Left ventricle myocardium inferior (tissue), 1 donor: ENCODE data around the gene SLC27A3. TPM values are rescaled to one million over a fixed set of nuclear protein-coding genes. Genes with fewer than 3 reads are reported as not detected.

Experiments used
- DNase-seq: peaks from one replicate; pipeline ENCODE4 v3.0.0-alpha.2; 2020
- H3K27ac ChIP-seq: fragments of 200-600 bp; replicated peaks from 2 replicates; pipeline ENCODE4 v1.8.0; 2021
- H3K27me3 ChIP-seq: fragments of 200-600 bp; 2 replicates; pipeline ENCODE4 v1.8.0; 2021; ENCODE audit warnings: low read depth
- H3K36me3 ChIP-seq: fragments of 200-600 bp; 2 replicates; pipeline ENCODE4 v1.8.0; 2021
- H3K4me1 ChIP-seq: fragments of 200-600 bp; 2 replicates; pipeline ENCODE4 v1.8.0; 2021
- H3K4me3 ChIP-seq: fragments of 200-600 bp; 2 replicates; pipeline ENCODE4 v1.8.0; 2021; ENCODE audit warnings: mild to moderate bottlenecking, moderate library complexity
- H3K9me3 ChIP-seq: fragments of 200-600 bp; replicated peaks from 2 replicates; pipeline ENCODE4 v1.8.0; 2021
- intact Hi-C: fragments of 100-400 bp; cut with micrococcal nuclease; formaldehyde crosslinking; loops from one replicate; pipeline ENCODE4 v1.11.0; 2022
- total RNA-seq: library from RNA; stranded (reverse); fragmentation: NEBNext Ultra II Directional; extraction: Animal tissue kit (Norgen Biotek cat#: 25700); gene quantifications from one replicate; pipeline ENCODE4 v1.2.1, GENCODE V29; 2021
- TF ChIP-seq, protein P1 (sequence below): fragments of 200-600 bp; IDR thresholded peaks from 2 replicates; pipeline ENCODE4 v1.8.0; 2021; ENCODE audit warnings: antibody characterized with exemption, mild to moderate bottlenecking, borderline replicate concordance
- donor health status: DM: no; HTN: yes; CAD: no; lungs with severe emphysema.

Gene SLC27A3
- total RNA-seq, 1 donor from 2014 or later: 10.5 TPM

DNA sequence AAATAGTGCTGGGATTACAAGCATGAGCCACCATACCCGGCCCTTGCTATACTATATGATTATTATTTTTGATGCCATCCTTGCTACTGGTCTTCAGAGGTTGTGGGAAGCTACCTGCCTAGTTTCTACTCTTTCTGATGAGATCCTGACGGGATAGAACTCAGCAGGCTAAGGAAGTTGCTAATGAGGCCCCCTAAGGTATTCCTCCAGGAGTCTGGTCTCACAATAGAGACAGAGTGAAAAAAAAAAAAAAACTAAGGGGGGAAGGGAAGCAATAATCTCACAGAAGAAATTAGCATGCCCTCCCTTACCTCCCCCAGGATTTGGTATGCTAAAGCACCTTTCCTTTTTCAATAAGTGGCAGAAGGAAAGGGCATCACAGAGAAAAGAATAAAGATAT, 29.8 kb upstream of the SLC27A3 start:
- H3K9me3 ChIP-seq: no peaks in the 10 kb centered on the region
- no peak for DNase-seq
- TF ChIP-seq, protein P1, sequence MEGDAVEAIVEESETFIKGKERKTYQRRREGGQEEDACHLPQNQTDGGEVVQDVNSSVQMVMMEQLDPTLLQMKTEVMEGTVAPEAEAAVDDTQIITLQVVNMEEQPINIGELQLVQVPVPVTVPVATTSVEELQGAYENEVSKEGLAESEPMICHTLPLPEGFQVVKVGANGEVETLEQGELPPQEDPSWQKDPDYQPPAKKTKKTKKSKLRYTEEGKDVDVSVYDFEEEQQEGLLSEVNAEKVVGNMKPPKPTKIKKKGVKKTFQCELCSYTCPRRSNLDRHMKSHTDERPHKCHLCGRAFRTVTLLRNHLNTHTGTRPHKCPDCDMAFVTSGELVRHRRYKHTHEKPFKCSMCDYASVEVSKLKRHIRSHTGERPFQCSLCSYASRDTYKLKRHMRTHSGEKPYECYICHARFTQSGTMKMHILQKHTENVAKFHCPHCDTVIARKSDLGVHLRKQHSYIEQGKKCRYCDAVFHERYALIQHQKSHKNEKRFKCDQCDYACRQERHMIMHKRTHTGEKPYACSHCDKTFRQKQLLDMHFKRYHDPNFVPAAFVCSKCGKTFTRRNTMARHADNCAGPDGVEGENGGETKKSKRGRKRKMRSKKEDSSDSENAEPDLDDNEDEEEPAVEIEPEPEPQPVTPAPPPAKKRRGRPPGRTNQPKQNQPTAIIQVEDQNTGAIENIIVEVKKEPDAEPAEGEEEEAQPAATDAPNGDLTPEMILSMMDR: no peak
- peaks cover 49% of the 10 kb centered on the region for H3K4me1 ChIP-seq
- intact Hi-C loops: loop anchor here (5.0 kb wide), 1 partner anchor 68 kb away; the partner anchor contains the start of gene NPR1
- no peak overlapping the region for H3K4me3 ChIP-seq
- peaks cover 65% of the 10 kb centered on the region for H3K36me3 ChIP-seq
- H3K27ac ChIP-seq: no peak overlapping the region
- H3K27me3 ChIP-seq: no peaks in the 10 kb centered on the region

DNA sequence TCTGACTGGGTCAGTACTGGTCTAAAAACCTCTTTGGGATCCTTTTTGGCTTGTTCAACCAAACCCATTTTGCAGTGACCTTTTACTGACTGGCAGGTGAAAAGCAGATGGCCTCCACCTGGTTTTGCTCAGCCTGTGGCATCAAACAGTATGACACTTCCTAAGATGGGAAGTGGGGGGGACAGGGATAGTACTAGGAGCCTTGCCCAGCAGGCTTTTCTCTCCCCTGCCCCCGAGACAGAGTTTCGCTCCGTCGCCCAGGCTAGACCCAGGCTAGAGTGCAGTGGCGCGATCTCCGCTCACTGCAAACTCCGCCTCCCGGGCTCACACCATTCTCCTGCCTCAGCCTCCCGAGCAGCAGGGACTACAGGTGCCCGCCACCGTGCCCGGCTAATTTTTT, 29.0 kb upstream of the SLC27A3 start:
- peaks cover 57% of the 10 kb centered on the region for H3K4me1 ChIP-seq
- intact Hi-C loops: loop anchor here (5.0 kb wide), 1 partner anchor 69 kb away; the partner anchor contains the start of gene NPR1
- H3K36me3 ChIP-seq: peaks cover 61% of the 10 kb centered on the region

DNA sequence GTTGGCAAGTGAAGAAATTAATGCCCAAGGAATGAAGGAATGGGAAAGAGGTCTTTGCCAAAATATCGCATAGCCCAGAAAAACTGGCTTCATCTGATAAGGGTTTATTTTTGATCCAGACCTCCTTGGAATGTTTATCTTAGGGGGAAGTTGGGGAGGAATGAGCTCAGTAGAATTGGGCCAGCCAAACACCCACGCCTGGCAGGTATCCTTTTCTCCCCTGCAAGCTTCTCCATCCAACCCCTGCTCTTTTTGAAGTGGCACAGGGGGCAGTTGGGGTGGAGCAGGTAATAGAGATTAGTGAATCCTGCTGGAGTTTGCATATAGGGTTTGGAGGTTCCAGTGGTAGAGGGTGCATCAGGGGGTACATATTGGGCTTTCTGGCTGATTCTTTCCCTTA, 26.3 kb upstream of the SLC27A3 start:
- TF ChIP-seq, protein P1: no peak
- intact Hi-C loops: loop anchor here (5.0 kb wide), 1 partner anchor 72 kb away; the partner anchor contains the start of gene NPR1
- Histone ChIP-seq H3K27me3 (no peaks in the 10 kb centered on the region), H3K4me1 (peaks cover 72% of the 10 kb centered on the region), H3K27ac (peak overlapping the region; percentile 82), H3K36me3 (peaks cover 77% of the 10 kb centered on the region), H3K9me3 (no peaks in the 10 kb centered on the region), H3K4me3 (no peak overlapping the region)
- DNase-seq: no peak

More for the DNA sequence above, 29.0 kb upstream of the SLC27A3 start:
- Histone ChIP-seq H3K9me3 (no peaks in the 10 kb centered on the region), H3K4me3 (no peak overlapping the region), H3K27ac (peak overlapping the region; percentile 31), H3K27me3 (no peaks in the 10 kb centered on the region)
- TF ChIP-seq, protein P1: no peak
- DNase-seq: no peak

DNA sequence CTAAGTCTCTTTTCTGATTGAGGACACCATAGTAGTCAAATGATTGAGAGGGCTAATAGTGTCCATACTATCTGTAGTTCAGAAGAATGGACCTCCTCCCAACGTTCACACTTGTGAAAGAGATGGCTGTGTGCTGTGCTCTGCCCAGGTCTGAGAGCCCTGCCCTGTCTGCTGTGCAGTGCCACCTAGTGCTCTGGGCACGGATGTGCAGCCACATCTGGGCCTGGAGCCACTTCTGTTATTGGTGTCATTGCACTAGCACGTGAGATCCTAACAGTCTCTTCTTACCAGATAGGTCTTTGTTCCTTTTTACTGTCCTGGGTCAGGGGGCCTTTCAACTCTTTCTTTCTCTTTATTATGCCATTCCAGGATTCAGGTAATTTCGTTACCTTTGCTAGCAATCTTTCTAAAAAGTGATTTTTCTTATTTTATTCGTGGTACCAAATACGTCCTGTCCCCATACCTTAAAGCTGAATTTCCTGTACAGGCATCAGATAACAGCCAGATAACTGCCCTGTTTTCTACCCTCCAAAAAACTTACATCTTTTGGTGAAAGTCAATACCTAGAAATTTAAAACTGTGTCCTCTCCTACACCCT, 25.7 kb upstream of the SLC27A3 start:
- DNase-seq: peak; percentile 86
- Histone ChIP-seq H3K4me1 (peaks cover 72% of the 10 kb centered on the region), H3K9me3 (no peaks in the 10 kb centered on the region), H3K36me3 (peaks cover 78% of the 10 kb centered on the region), H3K4me3 (no peak overlapping the region), H3K27me3 (no peaks in the 10 kb centered on the region), H3K27ac (peak overlapping the region; percentile 82)
- TF ChIP-seq, protein P1: peak; percentile 96
- intact Hi-C loops: loop anchor here (5.0 kb wide), 1 partner anchor 72 kb away; the partner anchor contains the start of gene NPR1

DNA sequence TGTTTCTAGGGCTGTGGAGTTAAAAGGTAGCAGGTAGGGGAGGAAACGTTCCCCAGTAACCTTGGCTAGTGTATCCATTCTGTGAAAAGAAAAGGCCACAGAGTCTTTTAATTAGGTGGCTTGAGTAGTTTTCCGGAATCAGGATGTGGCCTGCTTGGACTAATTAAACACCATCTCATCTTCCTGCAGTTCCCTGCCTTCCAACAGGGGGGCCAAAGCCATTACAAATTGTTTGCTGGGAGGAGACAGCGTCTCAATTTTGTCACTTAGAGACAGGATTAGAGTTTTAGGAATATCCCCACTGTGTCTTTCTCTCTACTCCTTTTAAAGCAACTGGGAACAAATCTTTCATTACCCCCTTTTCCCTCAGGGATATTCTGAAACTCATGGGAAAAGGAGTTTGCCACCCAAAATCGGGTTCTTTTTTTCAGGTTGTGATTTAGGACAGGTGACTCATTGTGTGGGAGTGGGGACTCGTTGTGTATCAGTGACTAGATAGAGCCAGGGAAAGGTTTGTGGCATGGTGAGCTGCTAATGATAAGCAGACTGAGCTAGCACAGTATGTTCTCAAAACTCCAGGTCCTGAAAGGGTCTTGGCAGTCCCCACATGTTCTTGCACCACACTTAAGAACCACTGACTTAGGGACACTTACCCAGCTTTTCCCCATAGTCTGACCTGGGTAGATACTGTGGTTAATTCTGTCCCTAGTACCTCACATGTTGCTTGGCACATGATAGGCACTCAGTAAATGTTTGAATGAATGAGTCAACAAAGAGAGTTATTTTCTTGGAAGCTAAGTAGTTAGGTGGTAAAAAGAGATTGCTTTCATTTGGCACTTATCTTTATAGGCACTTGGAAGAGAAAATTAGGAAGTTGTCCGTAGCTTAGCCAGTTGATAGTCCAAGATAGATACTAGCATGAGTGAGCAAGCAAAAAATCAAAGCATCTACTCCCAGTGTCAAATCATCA, 24.9 kb upstream of the SLC27A3 start:
- Histone ChIP-seq H3K9me3 (no peaks in the 10 kb centered on the region), H3K27ac (peak overlapping the region; percentile 82), H3K4me3 (no peak overlapping the region), H3K4me1 (peaks cover 72% of the 10 kb centered on the region), H3K36me3 (peaks cover 78% of the 10 kb centered on the region), H3K27me3 (no peaks in the 10 kb centered on the region)
- TF ChIP-seq, protein P1: no peak
- no peak for DNase-seq
- intact Hi-C loops: no loop called here
